Mesothelial cell of epicardium (in vitro differentiated cells): Measurements from ENCODE around the gene CALML4. TPM values are rescaled to one million over a fixed set of nuclear protein-coding genes. Genes with fewer than 3 reads are reported as not detected.
"Not testable (repeated sequence)": the region's sequence is repeated elsewhere in the genome, so short reads cannot be mapped to it uniquely, and the experiment has no call there.

Source experiments
- DNase-seq, 2 experiments: peaks; one replicate each; pipeline ENCODE4 v3.0.0; 2021; ENCODE audit warnings: low spot score in 2 of 2; ENCODE audit not compliant: unreplicated experiment in 2 of 2
- H3K27ac Mint-ChIP-seq: 2 replicates; pipeline ENCODE4 v1.8.0; 2021; ENCODE audit warnings: mixed read lengths
- H3K27me3 Mint-ChIP-seq: 2 replicates; pipeline ENCODE4 v1.8.0; 2021; ENCODE audit warnings: low read depth, mixed read lengths
- H3K36me3 Mint-ChIP-seq: 2 replicates; pipeline ENCODE4 v1.8.0; 2021; ENCODE audit warnings: mixed read lengths
- H3K4me1 Mint-ChIP-seq: 2 replicates; pipeline ENCODE4 v1.8.0; 2021; ENCODE audit warnings: mixed read lengths
- H3K4me3 Mint-ChIP-seq: 2 replicates; pipeline ENCODE4 v1.8.0; 2021; ENCODE audit warnings: mild to moderate bottlenecking, moderate library complexity, mixed read lengths
- H3K9me3 Mint-ChIP-seq: 2 replicates; pipeline ENCODE4 v1.8.0; 2021; ENCODE audit warnings: mixed read lengths
- total RNA-seq: library from RNA; stranded (reverse); gene quantifications from 3 replicates; pipeline ENCODE4 v1.2.1, GENCODE V29; 2021
- TF ChIP-seq, protein P1 (sequence below): fragments of 200-600 bp; sonication (generic); IDR thresholded peaks from one replicate; pipeline ENCODE4 v1.5.0; 2021; ENCODE audit warnings: antibody characterized with exemption; ENCODE audit not compliant: unreplicated experiment

The CALML4 gene
- total RNA-seq, 1 donor from 2014 or later, result 8.4 TPM

DNA sequence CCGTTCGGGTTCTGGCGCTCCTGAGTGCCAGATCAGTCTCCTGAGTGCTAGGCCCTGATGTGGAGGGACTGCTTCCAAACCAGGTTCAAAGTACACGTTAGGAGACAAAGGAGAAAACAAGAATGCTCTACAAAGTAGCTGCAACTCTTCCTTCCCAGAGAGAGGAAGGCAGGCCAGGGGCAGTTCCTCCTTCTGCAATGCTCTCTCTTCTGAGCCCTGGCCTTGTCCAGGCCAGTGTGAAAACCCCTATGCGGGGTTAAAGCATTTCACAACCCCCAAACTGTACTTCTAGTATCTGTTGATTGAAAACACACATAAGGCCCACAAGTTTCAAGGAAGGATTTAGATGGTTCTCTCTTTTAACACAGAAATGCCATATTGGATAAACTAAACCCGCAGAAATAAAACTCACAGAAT, 9.7 kb upstream of the CALML4 start:
- Mint-ChIP-seq H3K4me3 (no peak overlapping the region), H3K27ac (no peak overlapping the region), H3K27me3 (no peaks in the 10 kb centered on the region), H3K9me3 (no peaks in the 10 kb centered on the region), H3K4me1 (no peaks in the 10 kb centered on the region), H3K36me3 (peaks cover 22% of the 10 kb centered on the region)
- TF ChIP-seq, protein P1, sequence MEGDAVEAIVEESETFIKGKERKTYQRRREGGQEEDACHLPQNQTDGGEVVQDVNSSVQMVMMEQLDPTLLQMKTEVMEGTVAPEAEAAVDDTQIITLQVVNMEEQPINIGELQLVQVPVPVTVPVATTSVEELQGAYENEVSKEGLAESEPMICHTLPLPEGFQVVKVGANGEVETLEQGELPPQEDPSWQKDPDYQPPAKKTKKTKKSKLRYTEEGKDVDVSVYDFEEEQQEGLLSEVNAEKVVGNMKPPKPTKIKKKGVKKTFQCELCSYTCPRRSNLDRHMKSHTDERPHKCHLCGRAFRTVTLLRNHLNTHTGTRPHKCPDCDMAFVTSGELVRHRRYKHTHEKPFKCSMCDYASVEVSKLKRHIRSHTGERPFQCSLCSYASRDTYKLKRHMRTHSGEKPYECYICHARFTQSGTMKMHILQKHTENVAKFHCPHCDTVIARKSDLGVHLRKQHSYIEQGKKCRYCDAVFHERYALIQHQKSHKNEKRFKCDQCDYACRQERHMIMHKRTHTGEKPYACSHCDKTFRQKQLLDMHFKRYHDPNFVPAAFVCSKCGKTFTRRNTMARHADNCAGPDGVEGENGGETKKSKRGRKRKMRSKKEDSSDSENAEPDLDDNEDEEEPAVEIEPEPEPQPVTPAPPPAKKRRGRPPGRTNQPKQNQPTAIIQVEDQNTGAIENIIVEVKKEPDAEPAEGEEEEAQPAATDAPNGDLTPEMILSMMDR, result no peak
- DNase-seq, result no peak

DNA sequence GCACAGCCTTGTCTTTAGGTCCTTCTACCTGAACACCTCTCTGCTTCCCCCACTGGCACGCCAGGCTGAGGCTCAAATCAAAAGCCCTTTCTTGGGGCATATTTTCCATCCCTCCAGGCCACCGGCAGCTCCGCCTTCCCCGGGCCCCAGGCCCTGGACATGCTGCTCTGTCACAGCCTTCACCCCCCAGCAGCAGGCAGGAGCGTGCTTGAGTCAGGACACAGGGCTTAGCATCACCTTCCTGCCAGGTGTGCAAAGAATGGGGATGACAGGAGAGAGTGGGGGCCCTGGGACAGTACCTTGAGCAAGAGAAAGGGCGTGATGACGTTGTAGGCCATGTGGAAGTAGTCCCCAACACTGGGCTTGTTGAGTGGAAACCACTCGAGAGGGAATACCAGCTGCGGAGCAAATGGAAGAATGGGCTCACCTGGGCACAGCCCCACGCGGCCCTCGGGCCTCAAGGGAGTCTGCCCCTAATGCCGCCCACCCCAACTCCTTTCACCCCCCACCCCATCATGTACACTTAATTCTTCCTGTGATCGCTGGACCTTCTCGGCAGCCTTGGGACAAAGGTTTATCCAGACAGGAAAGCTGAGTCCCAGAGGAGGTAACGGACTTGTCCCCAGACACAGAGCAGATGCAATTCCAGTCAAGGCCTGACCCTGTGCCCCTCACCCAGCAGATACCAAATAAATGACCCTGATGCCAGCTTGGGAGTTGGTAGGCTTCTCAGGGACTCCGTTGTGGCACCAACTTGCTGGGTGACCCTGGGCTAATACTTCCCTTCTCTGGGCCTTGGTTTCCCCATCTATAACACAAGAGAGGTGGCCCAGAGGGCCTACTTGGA, 9.1 kb upstream of the CALML4 start:
- no peak for DNase-seq
- peaks cover 21% of the 10 kb centered on the region for H3K36me3 Mint-ChIP-seq
- H3K4me1 Mint-ChIP-seq, result no peaks in the 10 kb centered on the region
- H3K27ac Mint-ChIP-seq, result no peak overlapping the region
- no peaks in the 10 kb centered on the region for H3K27me3 Mint-ChIP-seq
- no peak overlapping the region for H3K4me3 Mint-ChIP-seq
- no peaks in the 10 kb centered on the region for H3K9me3 Mint-ChIP-seq
- TF ChIP-seq, protein P1, result no peak

DNA sequence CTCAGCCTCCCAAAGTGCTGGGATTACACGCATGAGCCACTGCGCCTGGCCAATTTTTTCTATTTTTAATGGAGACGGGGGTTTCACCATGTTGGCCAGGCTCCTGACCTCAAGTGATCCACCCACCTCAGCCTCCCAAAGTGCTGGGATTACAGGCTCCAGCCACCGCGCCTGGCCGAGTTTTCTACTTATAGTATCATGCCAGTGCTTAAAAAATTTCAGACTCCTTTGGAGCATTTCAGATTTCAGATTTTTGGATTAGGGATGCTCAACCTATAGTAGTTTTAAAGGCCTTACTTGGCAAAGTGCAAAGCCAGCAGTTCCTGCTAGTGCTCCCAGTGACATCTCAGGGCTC, 8.3 kb upstream of the CALML4 start:
- not testable (repeated sequence) for H3K9me3 Mint-ChIP-seq, DNase-seq, H3K27ac Mint-ChIP-seq, H3K27me3 Mint-ChIP-seq, H3K4me1 Mint-ChIP-seq, H3K4me3 Mint-ChIP-seq
- peaks cover 18% of the 10 kb centered on the region for H3K36me3 Mint-ChIP-seq

DNA sequence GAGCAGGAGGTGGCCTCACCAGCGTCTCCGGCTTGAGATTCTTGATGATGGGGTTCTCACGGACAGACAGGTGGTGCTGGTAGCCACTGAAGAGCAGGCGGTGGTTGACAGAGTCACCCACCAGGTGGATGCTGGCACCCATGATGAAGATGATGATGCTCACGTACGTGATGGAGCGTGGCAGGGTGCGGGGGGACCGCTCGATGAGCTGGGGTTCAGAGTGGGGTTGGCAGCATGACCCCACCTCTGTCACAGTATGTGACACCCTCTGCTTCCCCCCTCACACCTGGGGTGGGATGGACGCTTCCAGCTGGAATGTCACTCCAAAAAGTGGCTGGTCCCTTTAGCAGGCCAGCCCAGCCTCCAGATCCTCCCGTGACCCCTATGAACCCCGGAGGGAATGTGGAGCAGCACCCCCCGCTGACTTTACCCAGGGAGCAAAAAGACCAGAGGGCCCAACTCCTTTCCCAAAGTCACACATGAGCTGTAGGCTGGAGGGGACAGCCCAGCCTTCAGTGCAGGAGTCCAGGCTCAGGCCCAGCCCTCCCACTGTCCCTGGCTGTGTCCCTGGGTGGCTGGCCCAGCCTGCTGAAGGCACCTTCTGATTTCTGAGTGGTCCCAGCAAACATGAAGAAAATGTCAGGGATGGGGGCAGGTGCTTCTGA, 6.7 kb upstream of the CALML4 start:
- DNase-seq, result no peak
- H3K4me1 Mint-ChIP-seq, result no peaks in the 10 kb centered on the region
- H3K36me3 Mint-ChIP-seq, result peaks cover 8% of the 10 kb centered on the region
- no peaks in the 10 kb centered on the region for H3K27me3 Mint-ChIP-seq
- H3K27ac Mint-ChIP-seq, result no peak overlapping the region
- TF ChIP-seq, protein P1, result no peak
- no peaks in the 10 kb centered on the region for H3K9me3 Mint-ChIP-seq
- H3K4me3 Mint-ChIP-seq, result no peak overlapping the region

DNA sequence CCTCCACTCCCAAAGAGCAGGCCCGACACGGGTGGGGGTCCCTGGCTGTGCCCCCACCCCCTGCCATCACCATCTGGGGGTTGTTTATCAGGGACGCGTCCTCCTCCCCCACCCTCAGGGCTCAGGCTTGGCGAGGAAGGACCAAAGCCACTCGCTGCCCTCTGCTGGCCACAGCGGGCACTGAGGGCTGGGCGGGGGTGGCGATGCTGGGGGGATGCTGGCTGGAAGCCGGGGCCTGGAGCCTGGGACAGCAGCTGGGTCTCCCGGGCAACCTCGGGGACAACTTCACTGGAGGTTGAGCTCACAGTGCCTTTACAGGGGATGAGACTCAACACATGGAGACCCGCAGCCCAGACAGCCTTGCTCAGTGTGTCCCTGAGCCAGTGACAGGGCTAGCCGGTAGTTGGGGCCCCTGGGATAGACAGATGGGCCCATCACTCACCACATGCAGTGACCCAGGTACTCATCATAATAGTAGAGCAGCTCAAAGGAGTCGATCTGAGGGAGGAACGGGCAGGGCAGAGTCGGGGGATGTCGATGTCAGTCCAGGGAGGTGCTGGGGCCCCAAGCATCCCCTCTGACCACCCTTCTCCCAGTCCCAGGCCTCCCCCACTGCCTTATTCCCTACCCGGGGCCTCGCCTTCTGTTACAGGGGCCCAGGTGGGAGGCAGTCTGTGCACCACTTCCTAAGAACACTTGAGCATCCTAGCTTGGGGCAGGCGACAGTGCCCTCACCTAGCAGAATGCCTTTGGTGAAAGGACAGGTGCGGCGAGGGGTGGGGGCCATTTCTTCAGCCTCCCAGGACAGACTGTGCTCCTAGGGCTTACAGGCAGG, 5.9 kb upstream of the CALML4 start:
- H3K27ac Mint-ChIP-seq, result no peak overlapping the region
- no peaks in the 10 kb centered on the region for H3K4me1 Mint-ChIP-seq
- no peaks in the 10 kb centered on the region for H3K9me3 Mint-ChIP-seq
- TF ChIP-seq, protein P1, result peak; percentile 64
- DNase-seq, result peak in 1 of 2 experiments; percentile 72
- peaks cover 2% of the 10 kb centered on the region for H3K36me3 Mint-ChIP-seq
- no peaks in the 10 kb centered on the region for H3K27me3 Mint-ChIP-seq
- H3K4me3 Mint-ChIP-seq, result no peak overlapping the region

DNA sequence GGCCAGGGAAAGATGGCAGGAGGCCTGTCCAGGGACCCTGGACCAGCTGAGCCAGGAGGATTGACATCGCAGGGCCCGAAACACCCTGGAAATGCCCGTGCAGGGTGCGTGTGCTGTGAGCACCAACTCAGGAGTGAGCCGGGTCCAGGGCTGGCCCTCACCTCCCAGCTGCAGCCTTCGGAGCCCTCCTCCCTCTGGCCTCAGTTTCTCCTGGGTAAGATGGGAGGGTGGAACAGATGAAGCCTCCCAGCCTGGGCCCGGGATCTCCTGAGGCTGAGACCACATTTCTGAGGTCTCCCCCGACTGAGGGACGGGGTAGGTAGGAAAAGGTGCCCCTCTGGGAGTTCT, 5.3 kb upstream of the CALML4 start:
- H3K36me3 Mint-ChIP-seq, result peaks cover 1% of the 10 kb centered on the region
- H3K27me3 Mint-ChIP-seq, result no peaks in the 10 kb centered on the region
- H3K27ac Mint-ChIP-seq, result no peak overlapping the region
- TF ChIP-seq, protein P1, result no peak
- no peak for DNase-seq
- H3K4me1 Mint-ChIP-seq, result peaks cover 3% of the 10 kb centered on the region
- no peaks in the 10 kb centered on the region for H3K9me3 Mint-ChIP-seq
- H3K4me3 Mint-ChIP-seq, result no peak overlapping the region
